Measurements from ENCODE around the gene KLHL18. TPM values are rescaled to one million over a fixed set of nuclear protein-coding genes. Genes with fewer than 3 reads are reported as not detected.

Gene KLHL18
- total RNA-seq, 4 donors from 2014 or later: 13.7 to 30.3 (median 15.4) TPM

GRCh38 chr3:47293822-47294221 is 11.1 kb downstream of the KLHL18 start:
- TF ChIP-seq CTCF (IDR thresholded peaks at IDR 0.05): no peak
- no peak for ATAC-seq (ENCODE audit: low FRiP score)
- no peak for DNase-seq (ENCODE audit: low spot score)

GRCh38 chr3:47294392-47294791 is 11.6 kb downstream of the KLHL18 start:
- no peak for ATAC-seq (ENCODE audit: low FRiP score)
- no peak for TF ChIP-seq CTCF (IDR thresholded peaks at IDR 0.05)
- no peak for DNase-seq (ENCODE audit: low spot score)

- DNase-seq (ENCODE audit: low spot score) (no peak), ATAC-seq (ENCODE audit: low FRiP score) (no peak)
- TF ChIP-seq CTCF (IDR thresholded peaks at IDR 0.05): no peak
These were observed 12.6 kb downstream of the KLHL18 start for GRCh38 chr3:47295322-47295721.

- DNase-seq (ENCODE audit: low spot score): no peak
- TF ChIP-seq CTCF (IDR thresholded peaks at IDR 0.05): no peak
- no peak for ATAC-seq (ENCODE audit: low FRiP score)
These were observed 13.2 kb downstream of the KLHL18 start for GRCh38 chr3:47295976-47296375.

GRCh38 chr3:47296562-47297302 is 14.0 kb downstream of the KLHL18 start:
- no peak for DNase-seq (ENCODE audit: low spot score)
- no peak for TF ChIP-seq CTCF (IDR thresholded peaks at IDR 0.05)
- ATAC-seq (ENCODE audit: low FRiP score): no peak

GRCh38 chr3:47298439-47298838 is 15.7 kb downstream of the KLHL18 start:
- TF ChIP-seq CTCF (IDR thresholded peaks at IDR 0.05): no peak
- DNase-seq (ENCODE audit: low spot score): no peak
- no peak for ATAC-seq (ENCODE audit: low FRiP score)
